H1 (cell line): ENCODE data around the gene SEMA3F.

ENCODE experiments used
- BCL11A ChIP-seq, 2 experiments: IDR thresholded peaks; one replicate each; pipeline ENCODE4 v1.6.1; 2011; ENCODE audit warnings: low read depth in 2 of 2, low read length in 2 of 2, mild to moderate bottlenecking in 2 of 2
- POLR2AphosphoS5 ChIP-seq: IDR thresholded peaks from 2 replicates; pipeline ENCODE4 v1.6.1; 2011; ENCODE audit warnings: low read depth, low read length
- TF ChIP-seq, protein P1 (sequence below), 3 experiments: IDR thresholded peaks; 1 replicate in 2 of 3; 2 replicates in 1 of 3; pipeline versions ENCODE4 v1.5.1 to v1.6.1; 2011; ENCODE audit warnings: low read length in 3 of 3, mild to moderate bottlenecking in 3 of 3, inconsistent platforms in 2 of 3, low read depth in 1 of 3, moderate library complexity in 1 of 3; ENCODE audit not compliant: insufficient read depth in 1 of 3; ENCODE audit errors: control extremely low read depth in 1 of 3

DNA sequence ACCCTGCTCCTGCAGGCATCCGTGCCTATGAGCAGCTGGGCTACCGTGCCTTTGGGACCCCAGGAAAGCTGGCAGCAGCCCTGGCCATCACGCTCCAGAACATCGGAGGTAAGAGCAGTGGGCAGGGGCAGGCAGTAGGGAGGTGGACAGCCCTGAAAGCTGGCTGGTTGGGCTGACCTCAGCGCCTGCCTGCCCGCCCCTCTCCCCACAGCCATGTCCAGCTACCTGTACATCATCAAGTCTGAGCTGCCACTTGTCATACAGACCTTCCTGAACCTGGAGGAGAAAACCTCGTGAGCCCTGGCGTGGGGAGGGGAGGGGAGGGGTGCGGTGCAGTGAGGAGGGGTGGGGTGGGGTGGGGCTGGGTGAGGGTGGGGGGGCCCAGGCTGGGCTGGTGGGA is 60.4 kb downstream of the SEMA3F start:
- TF ChIP-seq POLR2AphosphoS5 = no peak
- TF ChIP-seq, protein P1, sequence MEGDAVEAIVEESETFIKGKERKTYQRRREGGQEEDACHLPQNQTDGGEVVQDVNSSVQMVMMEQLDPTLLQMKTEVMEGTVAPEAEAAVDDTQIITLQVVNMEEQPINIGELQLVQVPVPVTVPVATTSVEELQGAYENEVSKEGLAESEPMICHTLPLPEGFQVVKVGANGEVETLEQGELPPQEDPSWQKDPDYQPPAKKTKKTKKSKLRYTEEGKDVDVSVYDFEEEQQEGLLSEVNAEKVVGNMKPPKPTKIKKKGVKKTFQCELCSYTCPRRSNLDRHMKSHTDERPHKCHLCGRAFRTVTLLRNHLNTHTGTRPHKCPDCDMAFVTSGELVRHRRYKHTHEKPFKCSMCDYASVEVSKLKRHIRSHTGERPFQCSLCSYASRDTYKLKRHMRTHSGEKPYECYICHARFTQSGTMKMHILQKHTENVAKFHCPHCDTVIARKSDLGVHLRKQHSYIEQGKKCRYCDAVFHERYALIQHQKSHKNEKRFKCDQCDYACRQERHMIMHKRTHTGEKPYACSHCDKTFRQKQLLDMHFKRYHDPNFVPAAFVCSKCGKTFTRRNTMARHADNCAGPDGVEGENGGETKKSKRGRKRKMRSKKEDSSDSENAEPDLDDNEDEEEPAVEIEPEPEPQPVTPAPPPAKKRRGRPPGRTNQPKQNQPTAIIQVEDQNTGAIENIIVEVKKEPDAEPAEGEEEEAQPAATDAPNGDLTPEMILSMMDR (IDR thresholded peaks at IDR 0.05; ENCODE audit: control extremely low read depth in 1 of 3, insufficient read depth in 1 of 3, low read depth in 1 of 3, low read length in 3 of 3) = no peak
- no peak for TF ChIP-seq BCL11A (IDR thresholded peaks at IDR 0.05; ENCODE audit: low read depth in 2 of 2, low read length in 2 of 2)
